Activated T-cell treated with anti-CD3 and anti-CD28 coated beads for 4 hours (primary cell): Measurements from ENCODE around the gene SLC24A4.

Source experiments
- DNase-seq: peaks from one replicate; pipeline ENCODE4 v3.0.0-alpha.2; 2020

Gene SLC24A4

GRCh38 chr14:92460916-92461579, 138.1 kb downstream of the SLC24A4 start:
- DNase-seq = no peak

DNA sequence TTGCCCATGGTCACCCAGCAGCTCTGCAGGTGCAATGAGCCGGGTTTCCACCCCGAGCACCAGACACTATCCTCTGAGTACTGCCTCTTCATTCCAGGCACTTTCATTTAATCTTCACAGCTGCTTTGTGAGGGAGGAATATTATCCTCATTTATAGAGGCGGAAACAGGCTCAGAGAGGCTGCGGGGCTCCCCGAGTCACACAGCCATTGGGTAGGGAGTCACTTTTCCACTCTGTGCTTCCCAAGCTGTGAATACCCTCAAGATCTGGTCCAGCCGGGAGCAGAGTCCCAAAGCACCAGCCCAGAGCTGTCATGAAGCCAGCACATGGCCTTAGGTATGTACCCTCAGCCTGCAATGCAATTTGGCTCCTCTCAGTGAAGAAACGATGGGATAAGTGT, 138.9 kb downstream of the SLC24A4 start:
- no peak for DNase-seq

- no peak for DNase-seq
Observed at GRCh38 chr14:92462568-92462967, 139.6 kb downstream of the SLC24A4 start.

DNA sequence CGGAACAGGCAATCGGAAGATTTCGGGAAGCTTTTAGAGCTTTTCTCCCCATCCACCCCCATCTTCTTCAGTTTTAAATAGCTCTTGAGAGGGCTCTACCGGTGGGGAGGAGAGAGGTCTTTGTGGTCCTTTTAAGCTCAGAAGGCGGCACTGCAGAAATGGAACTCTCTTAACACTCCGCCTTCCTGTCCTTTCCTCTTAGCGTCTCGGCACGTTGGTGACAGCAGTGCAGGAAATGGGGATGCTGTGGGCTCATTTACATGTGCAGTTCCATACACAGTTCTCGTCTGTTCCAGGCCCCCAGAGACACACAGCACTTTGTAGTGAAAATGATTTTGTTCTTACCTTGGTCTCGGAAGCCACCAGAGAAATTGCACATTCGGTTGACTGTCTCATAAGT, 140.2 kb downstream of the SLC24A4 start:
- DNase-seq = no peak

GRCh38 chr14:92464156-92464555, 141.2 kb downstream of the SLC24A4 start:
- DNase-seq = no peak

DNA sequence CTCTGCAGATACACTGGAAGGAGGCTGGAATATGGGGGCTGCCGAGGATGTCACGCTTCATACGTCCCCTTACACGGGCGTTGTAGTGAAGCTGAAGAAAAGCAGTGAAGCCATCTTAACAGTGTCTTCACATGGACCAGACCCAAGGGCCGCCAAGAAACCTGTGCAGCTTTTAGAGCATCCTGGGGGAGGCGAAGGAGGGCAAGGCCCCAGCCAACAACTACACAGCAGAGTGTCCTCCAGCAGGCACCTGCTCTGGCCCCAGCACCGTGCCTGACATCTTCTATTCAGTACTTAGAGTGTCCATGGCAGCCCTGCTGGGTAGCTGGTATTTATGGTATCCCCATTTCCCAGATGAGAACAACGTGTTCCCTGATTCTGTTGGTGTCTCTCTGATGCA, 141.8 kb downstream of the SLC24A4 start:
- DNase-seq = no peak

- no peak for DNase-seq
Observed at GRCh38 chr14:92465353-92466055, 142.5 kb downstream of the SLC24A4 start.

GRCh38 chr14:92466059-92466458, 143.1 kb downstream of the SLC24A4 start:
- no peak for DNase-seq

- no peak for DNase-seq
Observed at GRCh38 chr14:92469515-92469914, 146.6 kb downstream of the SLC24A4 start.

DNA sequence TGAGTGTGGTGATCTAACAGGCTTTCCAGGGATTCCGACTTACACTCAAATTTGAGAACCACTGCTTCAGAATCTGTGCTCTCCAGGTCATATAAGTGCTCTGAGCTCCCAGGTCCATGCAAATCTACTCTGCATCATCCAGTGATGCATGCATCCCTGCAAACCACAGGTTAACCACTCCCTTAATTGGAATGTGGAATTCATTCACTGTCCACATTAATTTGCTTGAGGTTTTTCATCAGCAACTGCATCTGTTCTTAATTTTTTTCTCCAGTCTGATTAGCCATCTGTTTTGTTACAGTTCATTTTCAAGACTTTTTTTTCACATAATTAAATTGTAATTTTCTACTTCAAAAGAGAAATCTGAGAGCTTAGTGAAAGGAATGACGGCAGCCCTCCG, 147.2 kb downstream of the SLC24A4 start:
- no peak for DNase-seq

DNA sequence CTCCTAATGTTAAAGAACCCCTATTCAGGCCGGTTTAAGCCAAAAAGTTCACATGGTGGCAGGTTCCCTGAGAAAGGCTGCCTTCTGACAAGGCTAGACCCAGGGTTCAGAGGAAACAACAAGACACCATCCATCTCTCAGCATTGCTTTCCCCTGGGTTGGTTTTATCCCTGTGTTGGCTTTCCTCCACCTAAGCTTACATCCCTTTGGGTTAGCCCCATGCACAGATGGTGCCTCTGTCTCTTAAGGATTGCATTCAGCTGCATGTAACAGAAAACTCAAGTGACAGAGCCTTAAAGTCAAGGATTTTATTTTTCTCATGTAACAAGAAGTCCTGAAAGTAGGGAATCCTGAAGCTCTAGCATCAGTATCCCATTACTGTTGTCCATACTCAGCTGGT, 147.8 kb downstream of the SLC24A4 start:
- no peak for DNase-seq

DNA sequence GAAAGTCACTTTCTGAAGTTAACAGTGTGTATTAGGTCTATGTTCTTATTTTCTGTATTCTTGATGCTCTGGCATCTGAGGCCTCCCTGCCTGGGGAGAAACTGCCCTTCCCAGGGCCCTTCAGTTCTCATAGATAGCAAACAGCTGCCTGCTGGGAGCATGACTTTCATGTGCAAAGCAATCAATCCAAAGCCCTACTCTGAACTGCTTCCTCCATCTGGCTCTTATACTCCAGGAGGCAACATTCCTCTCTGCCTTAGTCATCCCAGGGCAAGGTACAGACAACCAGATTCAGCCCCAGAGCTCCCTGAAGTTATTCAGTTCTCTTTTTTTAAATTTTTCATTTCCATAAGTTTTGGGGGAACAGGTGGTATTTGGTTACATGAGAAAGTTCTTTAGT, 149.0 kb downstream of the SLC24A4 start:
- DNase-seq = no peak

DNA sequence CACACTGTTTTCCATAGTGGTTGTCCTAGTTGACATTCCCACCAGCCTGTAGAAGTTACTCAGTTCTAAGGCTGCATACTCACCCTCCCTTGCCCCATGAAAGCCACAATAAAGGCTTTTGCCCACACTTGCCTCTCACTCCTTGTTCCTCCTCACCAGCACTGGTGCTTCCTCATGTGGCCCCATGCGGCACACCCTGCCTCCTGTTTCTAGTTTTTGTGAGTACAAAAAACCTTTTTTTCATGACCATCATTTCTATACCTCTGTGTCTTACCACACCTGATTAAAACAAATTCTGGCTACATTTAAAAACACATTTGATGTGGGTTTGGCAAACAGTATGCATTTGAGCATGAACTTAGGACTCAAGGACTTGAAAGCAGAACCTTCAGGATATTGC, 149.9 kb downstream of the SLC24A4 start:
- no peak for DNase-seq

DNA sequence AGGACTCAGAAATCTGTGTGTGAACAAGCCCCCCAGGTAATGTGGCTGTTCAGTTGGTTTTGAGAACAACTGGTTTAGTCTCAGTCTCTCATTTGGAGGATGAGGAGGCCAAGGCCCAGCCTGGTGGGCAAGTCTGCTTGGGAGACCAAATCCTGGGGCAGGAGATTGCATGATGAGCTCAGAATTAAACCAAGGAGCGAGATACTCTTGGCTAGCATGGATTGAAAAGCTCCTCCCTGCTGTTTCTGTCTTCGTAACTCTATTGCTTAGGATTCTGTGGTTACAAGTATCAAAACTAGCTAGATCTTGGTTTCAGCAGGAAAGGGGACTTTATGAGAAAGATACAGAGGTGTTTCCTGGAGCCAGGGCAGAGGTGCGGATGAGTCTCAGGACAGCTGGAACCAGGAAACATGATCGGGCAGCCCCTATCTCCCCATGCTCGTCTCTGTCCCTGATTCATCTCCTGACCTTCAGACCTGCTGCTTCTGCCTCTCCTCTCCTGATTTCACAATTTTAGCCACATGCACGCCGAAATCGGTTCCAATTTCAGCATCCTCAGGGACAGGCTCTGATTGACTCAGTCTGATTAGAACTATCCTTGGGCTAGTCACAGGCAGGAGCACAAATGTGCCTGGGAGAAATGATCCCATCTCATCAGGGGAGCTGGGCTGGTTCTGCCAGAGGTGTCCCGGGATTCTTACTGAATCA, 150.4 kb downstream of the SLC24A4 start:
- no peak for DNase-seq

GRCh38 chr14:92473969-92474535, 151.1 kb downstream of the SLC24A4 start:
- DNase-seq = no peak

- no peak for DNase-seq
Observed at GRCh38 chr14:92475037-92475436, 152.1 kb downstream of the SLC24A4 start.

DNA sequence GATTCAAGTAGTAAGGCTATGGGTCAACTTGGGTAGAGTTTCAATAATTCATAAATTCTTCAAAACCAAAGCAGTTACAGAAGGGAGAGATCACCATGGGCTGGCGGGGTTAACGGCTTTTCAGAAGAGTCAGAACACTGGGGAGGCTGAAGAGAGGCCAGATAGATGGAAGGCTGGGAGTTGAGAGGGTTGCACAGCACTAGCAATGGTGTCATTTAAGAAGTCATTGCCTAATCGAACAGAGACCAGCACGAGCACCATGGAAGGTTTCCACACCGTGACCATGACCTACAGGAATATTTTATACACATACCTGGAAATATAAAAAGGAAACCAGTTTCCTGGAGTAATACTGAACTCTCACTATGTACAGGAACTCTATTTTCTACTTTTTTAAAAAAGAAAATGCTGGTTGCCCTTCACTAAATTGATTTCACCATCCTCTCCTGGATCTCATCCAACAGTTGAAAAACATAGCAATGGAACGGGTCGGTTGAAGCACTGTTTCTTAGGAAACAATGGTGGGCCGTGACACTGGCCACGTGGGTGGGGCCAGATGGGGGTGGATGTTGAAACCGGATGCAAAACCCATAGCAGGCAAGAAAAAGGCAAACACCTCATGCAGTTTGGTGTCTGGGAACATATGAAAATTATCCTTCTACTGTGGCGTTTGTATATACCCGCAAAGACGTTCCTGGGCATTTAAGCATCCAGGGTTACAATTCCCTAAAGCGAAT, 152.7 kb downstream of the SLC24A4 start:
- DNase-seq = no peak

GRCh38 chr14:92480856-92481255, 157.9 kb downstream of the SLC24A4 start:
- no peak for DNase-seq

GRCh38 chr14:92481386-92481785, 158.4 kb downstream of the SLC24A4 start:
- DNase-seq = no peak

DNA sequence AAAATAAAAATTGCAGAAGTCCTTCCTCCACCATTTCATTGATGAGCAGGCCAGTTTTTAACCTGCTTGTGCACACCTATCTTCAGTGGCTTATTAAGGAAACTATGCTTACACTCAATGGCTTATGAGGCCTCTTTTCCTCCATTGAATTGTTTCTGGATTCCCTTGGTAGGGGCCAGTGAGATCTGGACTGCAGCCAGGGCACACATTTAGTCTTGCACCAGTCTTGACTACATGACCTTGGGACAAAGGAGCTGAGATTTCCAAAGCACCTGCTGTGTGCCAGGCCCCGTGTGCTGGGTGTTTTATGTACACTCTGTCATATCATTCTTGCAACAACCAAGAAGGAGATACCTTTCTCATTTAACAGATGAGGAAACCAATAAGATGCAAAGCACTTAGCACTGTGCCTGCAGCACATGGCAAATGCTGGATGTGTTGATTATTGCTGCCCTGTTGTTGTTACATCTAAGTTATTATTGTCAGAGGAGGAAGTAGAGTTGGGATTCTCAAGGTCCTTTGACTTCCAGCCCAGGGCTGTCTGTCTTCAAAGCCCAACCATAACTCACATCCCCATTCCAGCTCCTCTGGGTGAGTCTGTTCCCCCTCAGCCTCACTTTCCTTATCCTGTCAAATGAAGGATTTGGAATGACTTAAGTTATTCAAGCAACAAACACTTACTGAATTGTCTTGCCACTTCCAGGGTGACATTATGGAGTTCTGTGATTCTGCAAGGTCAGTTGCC, 159.0 kb downstream of the SLC24A4 start:
- DNase-seq = no peak

DNA sequence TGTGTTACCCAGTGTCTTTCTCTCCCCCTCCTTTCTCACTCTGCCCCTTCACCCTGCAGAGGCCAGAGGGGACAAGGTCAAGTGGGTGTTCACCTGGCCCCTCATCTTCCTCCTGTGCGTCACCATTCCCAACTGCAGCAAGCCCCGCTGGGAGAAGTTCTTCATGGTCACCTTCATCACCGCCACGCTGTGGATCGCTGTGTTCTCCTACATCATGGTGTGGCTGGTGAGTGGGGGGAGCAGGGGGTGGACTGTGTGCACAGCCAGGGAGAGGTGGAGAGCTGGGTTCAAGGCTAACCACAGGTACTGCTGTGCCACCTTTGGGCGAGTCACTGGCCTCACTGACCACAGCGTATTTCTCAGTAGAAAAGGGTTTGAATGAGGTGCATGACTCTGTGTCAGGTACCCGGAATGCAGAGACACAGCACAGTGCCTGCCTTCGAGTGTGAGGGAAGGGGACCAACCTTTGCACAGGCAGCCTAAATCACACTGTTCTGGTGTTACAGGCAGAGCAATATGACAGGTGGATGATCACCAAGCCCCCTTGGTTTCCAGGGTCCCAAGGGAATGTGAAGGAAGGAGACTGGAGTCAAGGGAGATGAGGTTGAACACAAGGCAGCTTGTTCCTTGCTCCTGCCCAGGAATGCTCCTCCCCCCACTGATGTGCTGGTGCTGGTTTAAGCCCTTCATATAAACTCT, 159.8 kb downstream of the SLC24A4 start:
- no peak for DNase-seq
